Testis (tissue), 5 donors: ENCODE data around the gene CCDC198. TPM values are rescaled to one million over a fixed set of nuclear protein-coding genes. Genes with fewer than 3 reads are reported as not detected.

ENCODE experiments used
- DNase-seq: peaks from one replicate; pipeline ENCODE4 v3.0.0-alpha.2; 2019
- H3K27ac ChIP-seq, 2 donors: fragments of 200-600 bp; sonication (generic); one replicate each; pipeline ENCODE4 v1.5.1; 2019
- H3K27me3 ChIP-seq: fragments of 200-600 bp; sonication (generic); one replicate; pipeline ENCODE4 v1.5.1; 2019
- H3K36me3 ChIP-seq: fragments of 200-600 bp; sonication (generic); one replicate; pipeline ENCODE4 v1.5.1; 2017; ENCODE audit warnings: low read depth; ENCODE audit errors: missing control alignments
- H3K4me1 ChIP-seq: fragments of 200-600 bp; sonication (generic); one replicate; pipeline ENCODE4 v1.5.1; 2019
- H3K4me3 ChIP-seq, 2 donors: fragments of 200-600 bp; sonication (generic); one replicate each; pipeline ENCODE4 v1.5.1; 2017 to 2019
- H3K9me3 ChIP-seq: fragments of 200-600 bp; sonication (generic); one replicate; pipeline ENCODE4 v1.5.1; 2017
- POLR2A ChIP-seq: fragments of 450-650 bp; IDR thresholded peaks from one replicate; pipeline ENCODE4 v1.6.1; 2017; ENCODE audit warnings: antibody characterized with exemption, mild to moderate bottlenecking, moderate library complexity
- WGBS, 2 donors: methylation state at CpG; one replicate each; pipeline ENCODE4 v1.1.5; 2018; 5-methylcytosine and 5-hydroxymethylcytosine counted together
- intact Hi-C: fragments of 100-400 bp; cut with DNase I; formaldehyde crosslinking; loops from one replicate; pipeline ENCODE4 v1.15.1; 2023; ENCODE audit warnings: low total_unique reads
- long read RNA-seq, 2 donors: transcript quantifications; one replicate each; lab custom pipeline, GENCODE V29; 2026
- polyA plus RNA-seq: library from polyadenylated mRNA; stranded (reverse); fragments of 350-450 nt; fragmentation: Illumina TruSeq; extraction: RNeasy Lipid Tissue Mini Kit (QIAGEN cat#74804); gene quantifications from one replicate; pipeline ENCODE4 v1.2.3, GENCODE V29; 2014; ENCODE audit warnings: low read depth, low replicate concordance; ENCODE audit not compliant: insufficient read depth
- total RNA-seq, 2 donors: library from RNA; depleted of rRNA; stranded (reverse); fragments of >200 nt; gene quantifications; one replicate each; pipeline ENCODE4 v1.2.3, GENCODE V29; 2016
- TF ChIP-seq, protein P1 (sequence below), 3 experiments: fragments of 450-650 bp in 2 of 3; fragments of 200-600 bp in 1 of 3; sonication (generic) in 1 of 3; IDR thresholded peaks; one replicate each; pipeline ENCODE4 v1.5.1; 2016 to 2019; ENCODE audit warnings: antibody characterized with exemption in 3 of 3, mild to moderate bottlenecking in 2 of 3, moderate library complexity in 1 of 3

CCDC198 gene, protein sequence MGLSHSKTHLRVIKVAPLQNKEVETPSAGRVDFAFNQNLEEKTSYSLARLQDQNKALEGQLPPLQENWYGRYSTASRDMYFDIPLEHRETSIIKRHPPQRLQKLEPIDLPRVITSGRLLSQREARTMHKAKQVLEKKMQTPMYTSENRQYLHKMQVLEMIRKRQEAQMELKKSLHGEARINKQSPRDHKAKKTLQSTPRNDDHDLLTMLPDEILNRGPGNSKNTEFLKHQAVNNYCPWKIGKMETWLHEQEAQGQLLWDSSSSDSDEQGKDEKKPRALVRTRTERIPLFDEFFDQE
- total RNA-seq (not detected), polyA plus RNA-seq (3.8 TPM)
- long read RNA-seq, donor 1 = 0 reads
- long read RNA-seq, donor 2 = 0 reads

DNA sequence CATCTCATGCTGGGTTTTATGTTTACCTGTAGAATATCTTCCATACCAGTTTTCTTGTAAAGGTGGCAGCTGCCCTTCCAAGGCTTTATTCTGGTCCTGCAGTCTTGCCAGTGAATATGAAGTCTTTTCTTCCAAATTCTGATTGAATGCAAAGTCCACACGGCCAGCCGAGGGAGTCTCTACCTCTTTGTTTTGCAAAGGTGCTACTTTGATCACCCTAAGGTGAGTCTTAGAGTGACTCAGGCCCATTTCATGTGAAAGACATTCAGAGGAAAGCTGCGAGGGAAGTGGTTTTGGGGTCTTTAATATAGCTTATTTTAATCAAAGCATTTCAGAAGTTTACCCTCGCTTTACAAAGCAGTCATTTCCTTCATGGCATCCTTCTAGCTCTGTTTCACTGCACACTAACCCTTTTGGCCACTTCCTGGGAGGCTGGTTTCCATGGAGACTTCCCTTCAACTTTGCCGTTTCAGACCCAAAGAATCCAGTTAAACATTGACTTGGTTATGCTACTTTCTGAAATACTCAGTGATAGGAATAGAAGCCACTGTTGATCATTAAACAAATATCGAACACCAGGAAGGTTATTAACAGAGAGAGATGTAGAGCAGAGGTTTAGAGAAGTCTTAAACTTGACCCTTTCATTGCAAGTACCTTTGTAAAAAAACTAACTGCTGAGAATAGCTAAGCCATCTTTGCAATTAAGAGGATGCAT, at the start of gene CCDC198:
Gene CCDC198, minus strand, starts transcription at position 391 of the 715 bp plus-strand sequence. Its CDS starts 142 bp downstream, at position 249.
- TF ChIP-seq POLR2A = no peak
- TF ChIP-seq, protein P1, sequence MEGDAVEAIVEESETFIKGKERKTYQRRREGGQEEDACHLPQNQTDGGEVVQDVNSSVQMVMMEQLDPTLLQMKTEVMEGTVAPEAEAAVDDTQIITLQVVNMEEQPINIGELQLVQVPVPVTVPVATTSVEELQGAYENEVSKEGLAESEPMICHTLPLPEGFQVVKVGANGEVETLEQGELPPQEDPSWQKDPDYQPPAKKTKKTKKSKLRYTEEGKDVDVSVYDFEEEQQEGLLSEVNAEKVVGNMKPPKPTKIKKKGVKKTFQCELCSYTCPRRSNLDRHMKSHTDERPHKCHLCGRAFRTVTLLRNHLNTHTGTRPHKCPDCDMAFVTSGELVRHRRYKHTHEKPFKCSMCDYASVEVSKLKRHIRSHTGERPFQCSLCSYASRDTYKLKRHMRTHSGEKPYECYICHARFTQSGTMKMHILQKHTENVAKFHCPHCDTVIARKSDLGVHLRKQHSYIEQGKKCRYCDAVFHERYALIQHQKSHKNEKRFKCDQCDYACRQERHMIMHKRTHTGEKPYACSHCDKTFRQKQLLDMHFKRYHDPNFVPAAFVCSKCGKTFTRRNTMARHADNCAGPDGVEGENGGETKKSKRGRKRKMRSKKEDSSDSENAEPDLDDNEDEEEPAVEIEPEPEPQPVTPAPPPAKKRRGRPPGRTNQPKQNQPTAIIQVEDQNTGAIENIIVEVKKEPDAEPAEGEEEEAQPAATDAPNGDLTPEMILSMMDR (IDR thresholded peaks at IDR 0.05) = no peak
- H3K27me3 ChIP-seq = no peaks in the 10 kb centered on the region
- no peaks in the 10 kb centered on the region for H3K9me3 ChIP-seq
- H3K36me3 ChIP-seq = no peaks in the 10 kb centered on the region
- WGBS, 2 donors = 67 to 79% methylated on average over 6 of the region's 6 CpGs
- no peaks in the 10 kb centered on the region for H3K4me1 ChIP-seq
- H3K4me3 ChIP-seq = no peak within 1 kb of the TSS
- no peak within 1 kb of the TSS for H3K27ac ChIP-seq
- DNase-seq = no peak
- intact Hi-C loops = no loop called here

DNA sequence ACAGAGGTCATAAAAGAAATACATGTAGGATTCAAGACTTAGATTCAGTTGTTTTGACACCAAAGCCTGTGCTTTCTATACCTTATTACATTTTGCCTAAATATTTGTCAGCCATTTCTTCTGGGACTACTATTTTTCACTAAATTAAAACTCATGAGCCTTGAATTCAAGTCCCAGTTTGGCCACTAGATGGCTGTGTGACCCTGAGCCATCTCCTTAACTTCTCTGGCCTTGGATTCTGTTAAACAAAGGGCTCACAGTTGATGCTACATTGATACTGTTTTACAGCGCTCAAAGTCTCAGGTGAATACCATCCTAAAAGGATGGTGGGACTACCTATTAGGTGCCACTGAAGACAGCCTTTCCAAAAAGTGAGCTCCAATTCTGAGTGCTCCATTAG, 39.6 kb upstream of the CCDC198 start:
- no peak overlapping the region for H3K27ac ChIP-seq
- peak; percentile 65 for DNase-seq
- TF ChIP-seq POLR2A = no peak
- TF ChIP-seq, protein P1 (IDR thresholded peaks at IDR 0.05) = peak; percentile 29 to 57 (median 45)
- H3K27me3 ChIP-seq = no peaks in the 10 kb centered on the region
- WGBS, 2 donors = 52 to 58% methylated on average over 1 of the region's 1 CpG
- H3K9me3 ChIP-seq = no peaks in the 10 kb centered on the region
- H3K36me3 ChIP-seq = no peaks in the 10 kb centered on the region
- H3K4me3 ChIP-seq = no peak overlapping the region
- H3K4me1 ChIP-seq = no peaks in the 10 kb centered on the region
- intact Hi-C loops = no loop called here

DNA sequence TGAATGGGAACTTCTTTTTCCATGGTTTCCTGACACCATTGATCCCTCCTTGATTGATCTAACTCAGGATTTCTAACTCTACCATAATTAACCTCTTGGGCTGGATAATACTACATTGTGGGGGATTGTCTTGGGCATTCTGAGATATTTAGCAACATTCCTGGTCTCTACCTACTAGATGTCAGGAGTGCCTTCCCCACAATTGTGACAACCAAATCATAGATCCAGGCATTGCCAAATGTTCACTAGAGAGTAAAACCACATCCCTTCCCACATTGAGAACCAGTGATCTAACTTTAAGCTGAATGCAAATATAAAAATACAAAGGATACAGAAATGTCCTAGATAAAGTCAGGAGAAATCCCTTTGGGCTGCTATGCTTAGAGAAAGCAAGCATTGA, 36.9 kb upstream of the CCDC198 start:
- Histone ChIP-seq H3K36me3 (no peaks in the 10 kb centered on the region), H3K27me3 (no peaks in the 10 kb centered on the region), H3K4me3 (no peak overlapping the region), H3K4me1 (no peaks in the 10 kb centered on the region), H3K9me3 (no peaks in the 10 kb centered on the region), H3K27ac (no peak overlapping the region)
- intact Hi-C loops = no loop called here
- no peak for DNase-seq
- no peak for TF ChIP-seq POLR2A
- TF ChIP-seq, protein P1 (IDR thresholded peaks at IDR 0.05) = no peak

DNA sequence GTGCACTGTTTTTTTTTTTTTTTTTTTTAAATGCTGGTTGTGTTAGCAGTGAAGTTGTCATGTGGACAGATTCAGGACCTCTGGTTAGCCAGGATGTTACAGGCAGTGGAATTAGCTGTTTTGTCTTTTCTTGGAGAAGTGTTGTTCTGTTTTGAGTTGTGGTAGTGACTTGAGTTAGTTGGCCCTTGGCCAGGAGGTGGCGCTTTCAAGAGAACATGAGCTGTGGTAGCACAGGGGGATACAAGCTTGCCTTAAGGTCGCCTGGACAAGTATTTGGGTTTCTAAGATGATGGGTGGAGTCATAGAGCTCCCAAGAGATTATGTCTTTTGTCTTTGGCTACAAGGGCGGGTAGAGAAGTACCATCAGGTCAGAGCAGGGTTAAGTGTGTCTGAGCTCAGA, 33.3 kb upstream of the CCDC198 start:
- H3K27me3 ChIP-seq = no peaks in the 10 kb centered on the region
- DNase-seq = no peak
- TF ChIP-seq, protein P1 (IDR thresholded peaks at IDR 0.05) = no peak
- TF ChIP-seq POLR2A = no peak
- intact Hi-C loops = no loop called here
- H3K36me3 ChIP-seq = no peaks in the 10 kb centered on the region
- no peaks in the 10 kb centered on the region for H3K4me1 ChIP-seq
- no peak overlapping the region for H3K4me3 ChIP-seq
- WGBS, 2 donors = 66 to 78% methylated on average over 3 of the region's 3 CpGs
- H3K9me3 ChIP-seq = no peaks in the 10 kb centered on the region
- H3K27ac ChIP-seq = no peak overlapping the region
